ENCODE data around the gene TTC3.
"Not testable (repeated sequence)": the region's sequence is repeated elsewhere in the genome, so short reads cannot be mapped to it uniquely, and the experiment has no call there.

DNA sequence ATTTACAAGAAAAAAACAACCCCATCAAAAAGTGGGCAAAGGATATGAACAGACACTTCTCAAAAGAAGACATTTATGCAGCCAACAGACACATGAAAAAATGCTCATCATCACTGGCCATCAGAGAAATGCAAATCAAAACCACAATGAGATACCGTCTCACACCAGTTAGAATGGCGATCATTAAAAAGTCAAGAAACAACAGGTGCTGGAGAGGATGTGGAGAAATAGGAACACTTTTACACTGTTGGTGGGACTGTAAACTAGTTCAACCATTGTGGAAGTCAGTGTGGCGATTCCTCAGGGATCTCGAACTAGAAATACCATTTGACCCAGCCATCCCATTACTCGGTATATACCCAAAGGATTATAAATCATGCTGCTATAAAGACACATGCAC is 70.3 kb downstream of the TTC3 start:
- TF ChIP-seq, protein P1, sequence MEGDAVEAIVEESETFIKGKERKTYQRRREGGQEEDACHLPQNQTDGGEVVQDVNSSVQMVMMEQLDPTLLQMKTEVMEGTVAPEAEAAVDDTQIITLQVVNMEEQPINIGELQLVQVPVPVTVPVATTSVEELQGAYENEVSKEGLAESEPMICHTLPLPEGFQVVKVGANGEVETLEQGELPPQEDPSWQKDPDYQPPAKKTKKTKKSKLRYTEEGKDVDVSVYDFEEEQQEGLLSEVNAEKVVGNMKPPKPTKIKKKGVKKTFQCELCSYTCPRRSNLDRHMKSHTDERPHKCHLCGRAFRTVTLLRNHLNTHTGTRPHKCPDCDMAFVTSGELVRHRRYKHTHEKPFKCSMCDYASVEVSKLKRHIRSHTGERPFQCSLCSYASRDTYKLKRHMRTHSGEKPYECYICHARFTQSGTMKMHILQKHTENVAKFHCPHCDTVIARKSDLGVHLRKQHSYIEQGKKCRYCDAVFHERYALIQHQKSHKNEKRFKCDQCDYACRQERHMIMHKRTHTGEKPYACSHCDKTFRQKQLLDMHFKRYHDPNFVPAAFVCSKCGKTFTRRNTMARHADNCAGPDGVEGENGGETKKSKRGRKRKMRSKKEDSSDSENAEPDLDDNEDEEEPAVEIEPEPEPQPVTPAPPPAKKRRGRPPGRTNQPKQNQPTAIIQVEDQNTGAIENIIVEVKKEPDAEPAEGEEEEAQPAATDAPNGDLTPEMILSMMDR (conservative IDR thresholded peaks at IDR 0.05; ENCODE audit: low read length), result not testable (repeated sequence)
- not testable (repeated sequence) for TF ChIP-seq EZH2phosphoT487 (IDR thresholded peaks at IDR 0.05; ENCODE audit: borderline replicate concordance)
